Loucy (cell line): ENCODE data around the gene ASTN2.

Source experiments
- CTCF ChIP-seq: fragments of 200-600 bp; sonication (generic); conservative IDR thresholded peaks from 2 replicates; pipeline ENCODE4 v1.5.1; 2014; ENCODE audit warnings: mild to moderate bottlenecking, antibody characterized with exemption, low read length
- EZH2phosphoT487 ChIP-seq: fragments of 200-600 bp; IDR thresholded peaks from 2 replicates; pipeline ENCODE4 v1.6.1; 2018; ENCODE audit warnings: antibody characterized with exemption, mild to moderate bottlenecking, moderate library complexity, borderline replicate concordance

GRCh38 chr9:116703634-116704033, 711.2 kb downstream of the ASTN2 start:
- TF ChIP-seq CTCF (no peak), EZH2phosphoT487 (no peak)
